Right lobe of liver (tissue), 4 donors: ENCODE data around the gene TMOD1.

Experiments
- POLR2A ChIP-seq: fragments of 450-650 bp; IDR thresholded peaks from one replicate; pipeline ENCODE4 v1.6.1; 2017; ENCODE audit warnings: antibody characterized with exemption, mild to moderate bottlenecking
- TF ChIP-seq, protein P1 (sequence below), 4 donors: fragments of 200-600 bp in 3 of 4; fragments of 450-650 bp in 1 of 4; IDR thresholded peaks; one replicate each; pipeline versions ENCODE4 v1.5.1 to v1.8.0; 2016 to 2022; ENCODE audit warnings: antibody characterized with exemption in 4 of 4, mild to moderate bottlenecking in 2 of 4
- donor health status: DM: no; HTN: no; CAD: no.
- donor health status: DM: no; HTN: no; CAD: no.
- donor health status: DM: no; HTN: yes; CAD: no.

DNA sequence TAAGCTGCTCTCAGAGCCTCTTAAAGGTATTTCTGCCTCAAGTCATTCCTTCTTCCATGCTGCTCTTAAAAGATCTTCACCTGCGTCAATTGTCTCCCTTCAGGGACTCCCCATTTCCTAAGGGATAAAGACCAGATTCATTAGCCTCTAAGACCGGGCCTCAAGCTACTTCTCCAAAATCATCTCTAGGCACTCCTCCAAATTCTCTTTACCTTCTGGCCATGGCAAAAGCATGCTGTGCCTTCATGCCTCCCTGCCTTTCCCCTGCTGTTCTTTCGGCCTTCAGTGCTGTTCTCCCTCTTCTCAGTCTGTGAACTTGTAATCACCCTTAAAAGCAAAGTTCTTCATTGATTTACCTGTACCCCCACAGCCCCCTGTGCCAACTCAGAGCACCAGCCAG lies 4.4 kb downstream of the TMOD1 start:
- TF ChIP-seq, protein P1, sequence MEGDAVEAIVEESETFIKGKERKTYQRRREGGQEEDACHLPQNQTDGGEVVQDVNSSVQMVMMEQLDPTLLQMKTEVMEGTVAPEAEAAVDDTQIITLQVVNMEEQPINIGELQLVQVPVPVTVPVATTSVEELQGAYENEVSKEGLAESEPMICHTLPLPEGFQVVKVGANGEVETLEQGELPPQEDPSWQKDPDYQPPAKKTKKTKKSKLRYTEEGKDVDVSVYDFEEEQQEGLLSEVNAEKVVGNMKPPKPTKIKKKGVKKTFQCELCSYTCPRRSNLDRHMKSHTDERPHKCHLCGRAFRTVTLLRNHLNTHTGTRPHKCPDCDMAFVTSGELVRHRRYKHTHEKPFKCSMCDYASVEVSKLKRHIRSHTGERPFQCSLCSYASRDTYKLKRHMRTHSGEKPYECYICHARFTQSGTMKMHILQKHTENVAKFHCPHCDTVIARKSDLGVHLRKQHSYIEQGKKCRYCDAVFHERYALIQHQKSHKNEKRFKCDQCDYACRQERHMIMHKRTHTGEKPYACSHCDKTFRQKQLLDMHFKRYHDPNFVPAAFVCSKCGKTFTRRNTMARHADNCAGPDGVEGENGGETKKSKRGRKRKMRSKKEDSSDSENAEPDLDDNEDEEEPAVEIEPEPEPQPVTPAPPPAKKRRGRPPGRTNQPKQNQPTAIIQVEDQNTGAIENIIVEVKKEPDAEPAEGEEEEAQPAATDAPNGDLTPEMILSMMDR (IDR thresholded peaks at IDR 0.05), result no peak
- no peak for TF ChIP-seq POLR2A
